ENCODE results near the gene UPK3A. TPM values are rescaled to one million over a fixed set of nuclear protein-coding genes. Genes with fewer than 3 reads are reported as not detected.
"Not testable (repeated sequence)": the region's sequence is repeated elsewhere in the genome, so short reads cannot be mapped to it uniquely, and the experiment has no call there.

UPK3A gene
- total RNA-seq, 1 donor from 2014 or later, result not detected

DNA sequence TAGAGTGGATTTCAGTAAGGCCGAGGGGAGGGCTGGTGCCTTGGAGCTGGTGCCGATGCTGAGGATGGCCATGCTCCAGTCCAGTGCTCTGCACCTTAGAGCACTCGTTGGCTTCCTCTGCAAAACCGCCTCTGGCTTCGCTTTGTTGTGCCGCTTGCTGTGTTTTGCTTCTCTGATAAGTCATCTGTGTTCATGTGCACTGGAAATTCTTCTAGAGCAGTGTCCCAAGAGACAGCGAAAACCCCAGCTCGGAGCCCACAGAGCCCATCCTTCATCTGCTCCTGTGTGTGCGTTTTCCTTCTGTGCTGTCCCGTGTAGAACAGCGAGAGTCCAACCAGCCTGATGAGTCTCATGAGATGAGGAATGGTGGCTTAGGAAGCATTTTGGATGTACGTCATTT is 37.1 kb downstream of the UPK3A start:
- TF ChIP-seq, protein P1, sequence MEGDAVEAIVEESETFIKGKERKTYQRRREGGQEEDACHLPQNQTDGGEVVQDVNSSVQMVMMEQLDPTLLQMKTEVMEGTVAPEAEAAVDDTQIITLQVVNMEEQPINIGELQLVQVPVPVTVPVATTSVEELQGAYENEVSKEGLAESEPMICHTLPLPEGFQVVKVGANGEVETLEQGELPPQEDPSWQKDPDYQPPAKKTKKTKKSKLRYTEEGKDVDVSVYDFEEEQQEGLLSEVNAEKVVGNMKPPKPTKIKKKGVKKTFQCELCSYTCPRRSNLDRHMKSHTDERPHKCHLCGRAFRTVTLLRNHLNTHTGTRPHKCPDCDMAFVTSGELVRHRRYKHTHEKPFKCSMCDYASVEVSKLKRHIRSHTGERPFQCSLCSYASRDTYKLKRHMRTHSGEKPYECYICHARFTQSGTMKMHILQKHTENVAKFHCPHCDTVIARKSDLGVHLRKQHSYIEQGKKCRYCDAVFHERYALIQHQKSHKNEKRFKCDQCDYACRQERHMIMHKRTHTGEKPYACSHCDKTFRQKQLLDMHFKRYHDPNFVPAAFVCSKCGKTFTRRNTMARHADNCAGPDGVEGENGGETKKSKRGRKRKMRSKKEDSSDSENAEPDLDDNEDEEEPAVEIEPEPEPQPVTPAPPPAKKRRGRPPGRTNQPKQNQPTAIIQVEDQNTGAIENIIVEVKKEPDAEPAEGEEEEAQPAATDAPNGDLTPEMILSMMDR (IDR thresholded peaks at IDR 0.05; ENCODE audit: unreplicated experiment), result no peak
- no peak overlapping the region for H3K27ac Mint-ChIP-seq (ENCODE audit: unreplicated experiment)
- H3K4me3 Mint-ChIP-seq (ENCODE audit: unreplicated experiment), result no peak overlapping the region
- no peak for DNase-seq (ENCODE audit: low spot score)
- peaks cover 8% of the 10 kb centered on the region for H3K27me3 Mint-ChIP-seq (ENCODE audit: unreplicated experiment)
- peaks cover 11% of the 10 kb centered on the region for H3K4me1 Mint-ChIP-seq (ENCODE audit: unreplicated experiment)
- peaks cover 26% of the 10 kb centered on the region for H3K36me3 Mint-ChIP-seq (ENCODE audit: low read depth, unreplicated experiment)
- H3K9me3 Mint-ChIP-seq (ENCODE audit: unreplicated experiment), result no peaks in the 10 kb centered on the region

DNA sequence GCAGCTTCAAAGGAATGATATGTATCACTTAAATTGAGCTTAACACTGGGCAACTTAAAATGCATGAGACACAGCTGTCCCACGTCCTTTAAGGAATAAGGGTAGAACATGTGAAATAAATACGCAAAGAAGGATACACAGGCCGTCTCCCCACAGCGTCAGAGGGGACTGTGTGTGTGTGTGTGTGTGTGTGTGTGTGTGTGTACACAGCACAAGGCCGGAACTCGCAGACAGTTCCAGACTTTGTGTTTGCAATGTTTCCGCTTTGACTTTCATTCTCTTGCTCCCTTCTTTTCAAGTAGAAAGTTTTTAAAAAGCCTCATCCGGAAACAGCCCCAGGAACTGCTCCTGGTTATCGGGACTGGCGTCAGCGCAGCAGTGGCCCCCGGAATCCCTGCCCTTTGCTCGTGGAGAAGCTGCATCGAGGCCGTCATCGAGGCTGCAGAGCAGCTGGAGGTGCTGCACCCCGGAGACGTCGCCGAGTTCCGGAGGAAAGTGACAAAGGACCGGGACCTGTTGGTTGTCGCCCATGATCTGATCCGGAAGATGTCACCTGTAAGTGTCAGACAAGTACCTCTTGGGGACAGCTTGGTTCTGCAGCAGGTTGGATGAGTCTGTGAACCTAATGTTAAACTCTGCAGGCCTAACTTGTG is 38.2 kb downstream of the UPK3A start:
- H3K9me3 Mint-ChIP-seq (ENCODE audit: unreplicated experiment), result no peaks in the 10 kb centered on the region
- no peak for DNase-seq (ENCODE audit: low spot score)
- H3K27ac Mint-ChIP-seq (ENCODE audit: unreplicated experiment), result no peak overlapping the region
- peaks cover 11% of the 10 kb centered on the region for H3K4me1 Mint-ChIP-seq (ENCODE audit: unreplicated experiment)
- TF ChIP-seq, protein P1 (IDR thresholded peaks at IDR 0.05; ENCODE audit: unreplicated experiment), result no peak
- peaks cover 12% of the 10 kb centered on the region for H3K27me3 Mint-ChIP-seq (ENCODE audit: unreplicated experiment)
- H3K4me3 Mint-ChIP-seq (ENCODE audit: unreplicated experiment), result peak overlapping the region; percentile 58
- peaks cover 33% of the 10 kb centered on the region for H3K36me3 Mint-ChIP-seq (ENCODE audit: low read depth, unreplicated experiment)

DNA sequence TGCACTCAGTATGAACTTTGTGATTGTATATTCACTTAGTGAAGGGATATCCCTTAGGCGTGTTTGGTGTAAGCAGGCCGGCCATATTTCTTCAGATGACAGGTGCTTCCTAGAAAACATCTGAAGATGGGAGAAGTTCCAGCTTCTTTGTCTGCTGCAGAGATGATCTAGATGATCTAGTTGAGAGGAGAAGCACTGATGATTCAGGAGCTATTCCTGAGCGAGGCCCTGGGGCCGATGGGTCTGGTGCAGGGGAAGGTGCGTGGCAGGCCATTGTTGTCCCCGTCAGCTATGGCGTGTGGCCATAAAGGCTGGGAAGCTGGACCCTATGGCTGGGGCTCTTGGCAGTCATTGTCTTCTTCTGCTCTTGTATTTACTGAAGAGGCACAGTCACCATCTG is 38.9 kb downstream of the UPK3A start:
- no peak for DNase-seq (ENCODE audit: low spot score)
- TF ChIP-seq, protein P1 (IDR thresholded peaks at IDR 0.05; ENCODE audit: unreplicated experiment), result no peak
- Mint-ChIP-seq H3K4me1 (ENCODE audit: unreplicated experiment) (peaks cover 5% of the 10 kb centered on the region), H3K27me3 (ENCODE audit: unreplicated experiment) (peaks cover 12% of the 10 kb centered on the region), H3K36me3 (ENCODE audit: low read depth, unreplicated experiment) (peaks cover 33% of the 10 kb centered on the region), H3K4me3 (ENCODE audit: unreplicated experiment) (peak overlapping the region; percentile 58), H3K27ac (ENCODE audit: unreplicated experiment) (no peak overlapping the region), H3K9me3 (ENCODE audit: unreplicated experiment) (no peaks in the 10 kb centered on the region)

DNA sequence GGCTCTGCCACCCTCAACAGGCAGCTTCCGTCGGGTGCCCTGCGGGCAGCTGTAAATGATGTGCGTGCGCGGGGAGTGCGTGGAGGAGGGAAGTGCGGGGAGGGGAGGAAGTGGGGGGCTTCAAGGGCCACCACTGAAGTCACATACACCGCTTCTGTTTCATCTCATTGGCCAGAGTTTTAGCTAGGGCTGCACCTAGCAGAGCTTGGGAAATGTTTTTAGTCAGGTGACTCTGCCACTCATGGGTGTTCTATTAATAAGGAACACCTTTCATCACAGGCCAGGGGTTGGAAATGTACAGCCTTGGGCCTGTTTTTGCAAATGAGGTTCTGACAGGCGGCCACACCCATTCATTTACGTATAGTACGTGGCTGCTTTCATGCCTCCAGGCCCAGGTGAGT is 39.6 kb downstream of the UPK3A start:
- DNase-seq (ENCODE audit: low spot score), result no peak
- H3K4me3 Mint-ChIP-seq (ENCODE audit: unreplicated experiment), result peak overlapping the region; percentile 58
- peaks cover 33% of the 10 kb centered on the region for H3K36me3 Mint-ChIP-seq (ENCODE audit: low read depth, unreplicated experiment)
- H3K27me3 Mint-ChIP-seq (ENCODE audit: unreplicated experiment), result peaks cover 12% of the 10 kb centered on the region
- no peak overlapping the region for H3K27ac Mint-ChIP-seq (ENCODE audit: unreplicated experiment)
- TF ChIP-seq, protein P1 (IDR thresholded peaks at IDR 0.05; ENCODE audit: unreplicated experiment), result no peak
- no peaks in the 10 kb centered on the region for H3K9me3 Mint-ChIP-seq (ENCODE audit: unreplicated experiment)
- H3K4me1 Mint-ChIP-seq (ENCODE audit: unreplicated experiment), result peaks cover 5% of the 10 kb centered on the region

DNA sequence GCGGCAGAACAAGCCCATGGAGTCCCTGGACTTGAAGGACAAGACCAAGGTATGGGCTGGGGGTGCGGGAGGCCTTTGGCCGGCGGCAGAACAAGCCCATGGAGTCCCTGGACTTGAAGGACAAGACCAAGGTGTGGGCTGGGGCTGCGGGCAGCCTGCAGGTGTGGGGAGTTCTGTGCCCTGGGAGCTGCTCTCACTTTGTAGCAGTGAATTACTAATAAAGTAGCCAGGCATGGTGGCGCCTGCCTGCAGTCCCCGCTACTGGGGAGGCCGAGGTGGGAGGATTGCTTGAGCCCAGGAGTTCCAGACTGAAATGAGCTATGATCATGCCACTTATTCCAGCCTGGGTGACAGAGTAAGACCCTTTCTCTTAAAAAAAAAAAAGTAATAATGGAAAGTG is 43.5 kb downstream of the UPK3A start:
- not testable (repeated sequence) for H3K9me3 Mint-ChIP-seq (ENCODE audit: unreplicated experiment); H3K27ac Mint-ChIP-seq (ENCODE audit: unreplicated experiment); H3K4me1 Mint-ChIP-seq (ENCODE audit: unreplicated experiment); DNase-seq (ENCODE audit: low spot score); H3K4me3 Mint-ChIP-seq (ENCODE audit: unreplicated experiment)
- peaks cover 12% of the 10 kb centered on the region for H3K27me3 Mint-ChIP-seq (ENCODE audit: unreplicated experiment)
- peaks cover 43% of the 10 kb centered on the region for H3K36me3 Mint-ChIP-seq (ENCODE audit: low read depth, unreplicated experiment)
